OCI-LY7 (cell line): ENCODE data around the gene ALOXE3. TPM values are rescaled to one million over a fixed set of nuclear protein-coding genes. Genes with fewer than 3 reads are reported as not detected.

Experiments
- BruUV-seq: library from RNA; stranded (reverse); fragments of 400-500 nt; replicated peaks from 2 replicates; lab custom pipeline; 2021; lab: Mats Ljungman, UMichigan
- CTCF ChIA-PET: fragments of 300-600 bp; sonication (Branson Sonifier 250); formaldehyde crosslinking; loops from one replicate; lab custom pipeline; 2022; ENCODE audit warnings: antibody characterized with exemption; ENCODE audit not compliant: unreplicated experiment; lab: Charles Lee
- POLR2A ChIA-PET: fragments of 300-600 bp; sonication (Branson Sonifier 250); formaldehyde crosslinking; loops from one replicate; lab custom pipeline; 2022; ENCODE audit warnings: antibody characterized with exemption; lab: Charles Lee
- DNase-seq: peaks from one replicate; pipeline ENCODE4 v3.0.0-alpha.2; 2015; ENCODE audit warnings: low spot score
- H2AFZ ChIP-seq: fragments of 200-600 bp; sonication (generic), shearing (Covaris generic); 2 replicates; pipeline ENCODE4 v1.6.1; 2014; ENCODE audit warnings: mild to moderate bottlenecking, antibody characterized with exemption, low read length, moderate library complexity
- H3K27ac ChIP-seq: fragments of 200-600 bp; sonication (generic); 2 replicates; pipeline ENCODE4 v1.5.1; 2014; ENCODE audit warnings: mixed run types, low read depth, mild to moderate bottlenecking, moderate library complexity, low read length, inconsistent platforms; ENCODE audit not compliant: poor library complexity, severe bottlenecking
- H3K36me3 ChIP-seq: fragments of 200-600 bp; sonication (generic); 2 replicates; pipeline ENCODE4 v1.6.1; 2014; ENCODE audit warnings: mild to moderate bottlenecking, antibody characterized with exemption, low read length, moderate library complexity, mixed read lengths; ENCODE audit not compliant: insufficient read depth
- H3K4me1 ChIP-seq: fragments of 200-600 bp; sonication (generic); 2 replicates; pipeline ENCODE4 v1.5.1; 2014; ENCODE audit warnings: mild to moderate bottlenecking, low read length; ENCODE audit not compliant: insufficient read depth, poor library complexity, severe bottlenecking
- H3K4me2 ChIP-seq: fragments of 200-600 bp; sonication (generic); 2 replicates; pipeline ENCODE4 v1.6.1; 2014; ENCODE audit warnings: mild to moderate bottlenecking, low read length
- H3K4me3 ChIP-seq: fragments of 200-600 bp; sonication (generic); 2 replicates; pipeline ENCODE4 v1.5.1; 2014; ENCODE audit warnings: mild to moderate bottlenecking, low read depth, low read length; ENCODE audit not compliant: poor library complexity, severe bottlenecking
- H3K79me2 ChIP-seq: fragments of 200-600 bp; sonication (generic); 2 replicates; pipeline ENCODE4 v1.6.1; 2016; ENCODE audit warnings: low read depth, mild to moderate bottlenecking, low read length, moderate library complexity, mixed read lengths; ENCODE audit not compliant: insufficient read depth
- H3K9me2 ChIP-seq: fragments of 200-600 bp; sonication (generic); 2 replicates; pipeline ENCODE4 v1.6.1; 2016; ENCODE audit warnings: mild to moderate bottlenecking, low read length, mixed read lengths; ENCODE audit not compliant: insufficient read depth
- H3K9me3 ChIP-seq: fragments of 200-600 bp; sonication (generic); 2 replicates; pipeline ENCODE4 v1.6.1; 2014; ENCODE audit warnings: mild to moderate bottlenecking, mixed run types, low read length, mixed read lengths
- H4K20me1 ChIP-seq: fragments of 200-600 bp; sonication (generic); 2 replicates; pipeline ENCODE4 v1.6.1; 2014; ENCODE audit warnings: mild to moderate bottlenecking, antibody characterized with exemption, low read length, moderate library complexity, mixed read lengths; ENCODE audit not compliant: insufficient read depth
- EZH2phosphoT487 ChIP-seq: fragments of 200-600 bp; sonication (generic); IDR thresholded peaks from 2 replicates; pipeline ENCODE4 v1.6.1; 2018; ENCODE audit warnings: low read depth, borderline replicate concordance, mild to moderate bottlenecking, mixed run types, antibody characterized with exemption, low read length, moderate library complexity, mixed read lengths
- intact Hi-C: fragments of 100-400 bp; cut with micrococcal nuclease; formaldehyde crosslinking; loops from one replicate; pipeline ENCODE4 v1.10.0; 2022; ENCODE audit not compliant: unreplicated experiment
- total RNA-seq, 2 experiments: library from RNA; depleted of rRNA in 1 of 2; stranded (reverse); fragments of >200 nt in 1 of 2; shearing (Covaris generic) in 1 of 2; gene quantifications; 2 replicates each; pipeline ENCODE4 v1.2.3, GENCODE V29; 2014 to 2022
- TF ChIP-seq, protein P1 (sequence below): fragments of 200-600 bp; sonication (generic); conservative IDR thresholded peaks from 2 replicates; pipeline ENCODE4 v1.5.1; 2014; ENCODE audit warnings: mild to moderate bottlenecking, antibody characterized with exemption, low read length, moderate library complexity, mixed read lengths

The ALOXE3 gene
- total RNA-seq, 2 experiments from 2014 or later = 0.10 TPM; not detected in 1

DNA sequence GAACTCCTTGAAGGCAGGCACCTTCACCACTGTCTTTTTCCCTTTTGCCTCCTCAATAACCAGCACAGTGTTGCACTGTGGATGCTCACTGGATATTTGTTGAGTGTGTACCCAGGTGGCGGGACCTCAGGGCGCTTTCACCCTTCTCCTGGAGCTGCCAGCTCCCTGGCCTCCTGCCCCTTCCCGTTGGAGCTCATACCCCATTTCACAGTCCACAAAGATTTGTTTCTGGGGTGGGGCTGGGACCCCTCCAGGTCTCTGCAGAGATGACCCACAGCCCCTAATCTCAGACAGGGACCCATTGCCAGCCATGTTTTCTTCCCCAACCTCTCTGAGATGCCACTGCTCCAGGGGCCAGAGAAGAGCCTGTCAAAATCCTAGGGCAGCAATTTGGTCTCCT lies 43.2 kb downstream of the ALOXE3 start:
- H2AFZ ChIP-seq = no peak overlapping the region
- no peak overlapping the region for H3K4me2 ChIP-seq
- no peaks in the 10 kb centered on the region for H4K20me1 ChIP-seq
- H3K79me2 ChIP-seq = no peaks in the 10 kb centered on the region
- peaks cover 5% of the 10 kb centered on the region for H3K4me1 ChIP-seq
- no peak for DNase-seq
- ChIA-PET CTCF (interaction anchor here (0.6 to 1.5 kb wide), 2 partner anchors 44 to 1160 kb away, joined by 4 to 5 read pairs; no protein-coding TSS in a partner anchor), POLR2A (no interaction called here)
- no peak overlapping the region for H3K27ac ChIP-seq
- no TSS peak for BruUV-seq
- no peaks in the 10 kb centered on the region for H3K9me3 ChIP-seq
- TF ChIP-seq EZH2phosphoT487 = no peak
- TF ChIP-seq, protein P1, sequence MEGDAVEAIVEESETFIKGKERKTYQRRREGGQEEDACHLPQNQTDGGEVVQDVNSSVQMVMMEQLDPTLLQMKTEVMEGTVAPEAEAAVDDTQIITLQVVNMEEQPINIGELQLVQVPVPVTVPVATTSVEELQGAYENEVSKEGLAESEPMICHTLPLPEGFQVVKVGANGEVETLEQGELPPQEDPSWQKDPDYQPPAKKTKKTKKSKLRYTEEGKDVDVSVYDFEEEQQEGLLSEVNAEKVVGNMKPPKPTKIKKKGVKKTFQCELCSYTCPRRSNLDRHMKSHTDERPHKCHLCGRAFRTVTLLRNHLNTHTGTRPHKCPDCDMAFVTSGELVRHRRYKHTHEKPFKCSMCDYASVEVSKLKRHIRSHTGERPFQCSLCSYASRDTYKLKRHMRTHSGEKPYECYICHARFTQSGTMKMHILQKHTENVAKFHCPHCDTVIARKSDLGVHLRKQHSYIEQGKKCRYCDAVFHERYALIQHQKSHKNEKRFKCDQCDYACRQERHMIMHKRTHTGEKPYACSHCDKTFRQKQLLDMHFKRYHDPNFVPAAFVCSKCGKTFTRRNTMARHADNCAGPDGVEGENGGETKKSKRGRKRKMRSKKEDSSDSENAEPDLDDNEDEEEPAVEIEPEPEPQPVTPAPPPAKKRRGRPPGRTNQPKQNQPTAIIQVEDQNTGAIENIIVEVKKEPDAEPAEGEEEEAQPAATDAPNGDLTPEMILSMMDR = no peak
- no peaks in the 10 kb centered on the region for H3K9me2 ChIP-seq
- H3K4me3 ChIP-seq = no peak overlapping the region
- intact Hi-C loops = no loop called here
- no peaks in the 10 kb centered on the region for H3K36me3 ChIP-seq

DNA sequence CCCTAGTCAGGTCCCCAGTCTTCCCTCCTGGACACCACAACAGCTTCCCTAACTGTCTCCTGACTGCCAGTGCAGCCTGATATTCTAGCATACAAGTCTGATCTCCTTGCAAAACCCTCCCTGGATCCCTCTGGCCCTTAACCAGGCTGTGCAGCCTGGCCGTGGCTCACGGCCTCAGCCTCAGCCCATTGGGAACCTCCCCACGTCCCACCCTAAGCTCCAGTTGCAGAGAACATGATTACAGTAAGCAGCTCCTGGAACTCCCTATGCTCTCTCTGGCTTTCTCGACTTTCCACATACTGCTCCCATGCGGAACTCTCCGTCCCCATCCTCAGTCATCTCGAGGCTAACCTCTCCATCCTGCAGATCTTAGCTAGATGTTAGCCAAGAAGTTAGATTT lies 43.8 kb downstream of the ALOXE3 start:
- no peaks in the 10 kb centered on the region for H3K36me3 ChIP-seq
- H3K79me2 ChIP-seq = no peaks in the 10 kb centered on the region
- no peaks in the 10 kb centered on the region for H3K9me3 ChIP-seq
- intact Hi-C loops = loop anchor here (5.0 kb wide), 1 partner anchor 228 kb away; no protein-coding TSS in a partner anchor
- no peak overlapping the region for H2AFZ ChIP-seq
- no TSS peak for BruUV-seq
- TF ChIP-seq EZH2phosphoT487 = no peak
- TF ChIP-seq, protein P1 = no peak
- no peak for DNase-seq
- H3K4me1 ChIP-seq = peaks cover 4% of the 10 kb centered on the region
- H3K4me2 ChIP-seq = no peak overlapping the region
- no peak overlapping the region for H3K27ac ChIP-seq
- H3K4me3 ChIP-seq = no peak overlapping the region
- ChIA-PET POLR2A (interaction anchor here (0.7 kb wide), 1 partner anchor 101 kb away, joined by 6 read pairs; no protein-coding TSS in a partner anchor), CTCF (interaction anchor here (0.6 to 1.8 kb wide), 7 partner anchors 36 to 1160 kb away, joined by 3 to 14 read pairs (median 5); no protein-coding TSS in a partner anchor)
- no peaks in the 10 kb centered on the region for H4K20me1 ChIP-seq
- no peaks in the 10 kb centered on the region for H3K9me2 ChIP-seq
